Gastroesophageal sphincter (tissue), 4 donors: ENCODE results near the gene APOBEC3C. TPM values are rescaled to one million over a fixed set of nuclear protein-coding genes. Genes with fewer than 3 reads are reported as not detected.
"Not testable (repeated sequence)": the region's sequence is repeated elsewhere in the genome, so short reads cannot be mapped to it uniquely, and the experiment has no call there.

Experiments used
- ATAC-seq: fragments of 150-250 bp; one replicate; pipeline ENCODE4 v1.9.1; 2016; ENCODE audit warnings: mild to moderate bottlenecking, moderate library complexity
- H3K27ac ChIP-seq, 4 donors: fragments of 200-600 bp; sonication (generic) in 3 of 4; 1 replicate in 3 of 4; 2 replicates in 1 of 4; pipeline ENCODE4 v1.5.1; 2016 to 2019
- H3K27me3 ChIP-seq: fragments of 200-600 bp; sonication (generic); one replicate; pipeline ENCODE4 v1.5.1; 2019
- H3K36me3 ChIP-seq, 2 donors: fragments of 200-600 bp; sonication (generic); one replicate each; pipeline ENCODE4 v1.5.1; 2019; ENCODE audit warnings: control low read depth in 1 of 2
- H3K4me1 ChIP-seq, 3 donors: fragments of 200-600 bp; sonication (generic); 1 replicate in 2 of 3; 2 replicates in 1 of 3; pipeline ENCODE4 v1.5.1; 2016 to 2019; ENCODE audit warnings: control low read depth in 2 of 3
- H3K4me3 ChIP-seq, 2 donors: fragments of 200-600 bp; sonication (generic); one replicate each; pipeline ENCODE4 v1.5.1; 2019; ENCODE audit warnings: mild to moderate bottlenecking in 1 of 2, moderate library complexity in 1 of 2
- H3K9me3 ChIP-seq, 3 donors: fragments of 200-600 bp; sonication (generic); one replicate each; pipeline ENCODE4 v1.5.1; 2017 to 2019; ENCODE audit warnings: control low read depth in 2 of 3
- EP300 ChIP-seq: sonication (generic); formaldehyde crosslinking; IDR thresholded peaks from one replicate; pipeline ENCODE4 v1.6.1; 2017; ENCODE audit warnings: antibody characterized with exemption, mild to moderate bottlenecking
- POLR2A ChIP-seq, 2 donors: fragments of 450-650 bp; IDR thresholded peaks; one replicate each; pipeline ENCODE4 v1.6.1; 2017; ENCODE audit warnings: antibody characterized with exemption in 2 of 2, mild to moderate bottlenecking in 2 of 2, moderate library complexity in 1 of 2
- POLR2AphosphoS5 ChIP-seq: sonication (generic); formaldehyde crosslinking; IDR thresholded peaks from one replicate; pipeline ENCODE4 v1.6.1; 2017; ENCODE audit warnings: antibody characterized with exemption
- WGBS, 2 donors: methylation state at CpG; one replicate each; pipeline ENCODE4 v1.1.5; 2018; ENCODE audit warnings: low coverage in 1 of 2; 5-methylcytosine and 5-hydroxymethylcytosine counted together
- total RNA-seq, 4 donors: library from RNA; depleted of rRNA; stranded (reverse); fragments of >200 nt; gene quantifications; one replicate each; pipeline ENCODE4 v1.1.0, GENCODE V29; 2016
- TF ChIP-seq, protein P1 (sequence below), 4 experiments: fragments of 200-600 bp in 2 of 4; fragments of 450-650 bp in 2 of 4; sonication (generic) in 1 of 4; IDR thresholded peaks; one replicate each; pipeline ENCODE4 v1.5.1; 2017 to 2019; ENCODE audit warnings: antibody characterized with exemption in 4 of 4, mild to moderate bottlenecking in 2 of 4, moderate library complexity in 2 of 4

Gene APOBEC3C
- total RNA-seq, 4 donors from 2014 or later = 7.9 to 14.0 (median 11.8) TPM

DNA sequence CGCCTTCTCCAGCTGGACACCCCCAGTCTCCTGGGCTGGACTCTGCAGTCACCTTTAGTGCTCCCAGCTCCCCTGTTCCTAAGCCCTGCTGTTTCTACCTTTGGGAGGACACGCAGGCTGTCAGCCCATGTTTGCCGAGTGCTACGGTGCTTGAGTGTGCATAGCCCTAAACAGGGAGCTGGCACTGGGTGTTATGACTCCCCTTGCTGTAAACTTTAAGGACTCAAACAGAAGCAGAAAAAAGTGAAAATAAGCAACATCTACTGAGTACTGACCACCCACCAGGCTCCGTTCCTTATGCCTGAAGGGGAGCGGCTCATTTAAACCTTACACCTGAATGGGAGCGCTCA lies 39.3 kb upstream of the APOBEC3C start:
- Histone ChIP-seq H3K36me3 (no peaks in the 10 kb centered on the region), H3K9me3 (no peaks in the 10 kb centered on the region), H3K27me3 (no peaks in the 10 kb centered on the region), H3K4me3 (no peak overlapping the region), H3K4me1 (no peaks in the 10 kb centered on the region), H3K27ac (no peak overlapping the region)
- ATAC-seq = no peak
- TF ChIP-seq, protein P1, sequence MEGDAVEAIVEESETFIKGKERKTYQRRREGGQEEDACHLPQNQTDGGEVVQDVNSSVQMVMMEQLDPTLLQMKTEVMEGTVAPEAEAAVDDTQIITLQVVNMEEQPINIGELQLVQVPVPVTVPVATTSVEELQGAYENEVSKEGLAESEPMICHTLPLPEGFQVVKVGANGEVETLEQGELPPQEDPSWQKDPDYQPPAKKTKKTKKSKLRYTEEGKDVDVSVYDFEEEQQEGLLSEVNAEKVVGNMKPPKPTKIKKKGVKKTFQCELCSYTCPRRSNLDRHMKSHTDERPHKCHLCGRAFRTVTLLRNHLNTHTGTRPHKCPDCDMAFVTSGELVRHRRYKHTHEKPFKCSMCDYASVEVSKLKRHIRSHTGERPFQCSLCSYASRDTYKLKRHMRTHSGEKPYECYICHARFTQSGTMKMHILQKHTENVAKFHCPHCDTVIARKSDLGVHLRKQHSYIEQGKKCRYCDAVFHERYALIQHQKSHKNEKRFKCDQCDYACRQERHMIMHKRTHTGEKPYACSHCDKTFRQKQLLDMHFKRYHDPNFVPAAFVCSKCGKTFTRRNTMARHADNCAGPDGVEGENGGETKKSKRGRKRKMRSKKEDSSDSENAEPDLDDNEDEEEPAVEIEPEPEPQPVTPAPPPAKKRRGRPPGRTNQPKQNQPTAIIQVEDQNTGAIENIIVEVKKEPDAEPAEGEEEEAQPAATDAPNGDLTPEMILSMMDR (IDR thresholded peaks at IDR 0.05) = no peak
- 78 to 92% methylated on average over 4 to 5 of the region's 7 CpGs for WGBS, 2 donors

DNA sequence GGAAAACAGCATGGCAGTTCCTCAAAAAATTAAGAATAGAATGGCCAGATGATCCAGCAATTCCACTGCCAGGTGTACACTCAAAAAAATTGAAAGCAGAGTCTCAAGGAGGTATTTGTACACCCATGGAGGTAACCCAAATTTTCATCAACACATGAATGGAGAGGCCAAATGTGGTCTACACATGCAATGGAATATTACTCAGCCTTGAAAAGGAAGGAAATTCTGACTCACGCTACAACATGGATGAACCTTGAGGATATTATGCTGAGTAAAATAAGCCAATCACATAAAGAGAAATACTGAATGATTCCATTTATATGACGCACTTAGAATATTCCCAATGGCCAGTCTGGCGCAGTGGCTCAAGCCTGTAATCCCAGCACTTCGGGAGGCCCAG lies 36.8 kb upstream of the APOBEC3C start:
- 90 to 91% methylated on average over 3 to 4 of the region's 4 CpGs for whole genome bisulfite sequencing, 2 donors
- not testable (repeated sequence) for H3K27ac ChIP-seq, H3K9me3 ChIP-seq, H3K27me3 ChIP-seq, H3K4me3 ChIP-seq, H3K36me3 ChIP-seq, ATAC-seq
- H3K4me1 ChIP-seq = peaks cover 0 to 17% (median 7%) of the 10 kb centered on the region in 3 donors

DNA sequence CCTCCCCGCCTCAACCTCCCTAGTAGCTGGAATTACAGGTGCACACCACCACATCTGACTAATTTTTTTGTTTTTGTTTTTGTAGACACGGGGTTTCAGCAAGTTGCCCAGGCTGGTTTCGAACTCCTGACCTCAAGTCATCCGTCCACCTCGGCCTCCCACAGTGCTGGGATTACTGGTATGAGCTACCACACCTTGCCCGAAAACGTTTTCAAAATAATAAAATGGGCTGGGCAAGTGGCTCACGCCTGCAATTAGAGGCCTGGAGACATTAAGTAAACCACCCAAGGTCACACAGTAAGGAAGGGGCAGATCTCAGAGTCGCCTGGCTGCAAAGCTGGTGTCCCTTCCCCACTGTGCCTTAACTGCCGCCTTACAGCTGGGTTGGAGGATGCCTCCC lies 33.5 kb upstream of the APOBEC3C start:
- not testable (repeated sequence) for H3K36me3 ChIP-seq, H3K9me3 ChIP-seq, H3K27me3 ChIP-seq, ATAC-seq, H3K4me3 ChIP-seq, H3K27ac ChIP-seq
- 58 to 67% methylated on average over 6 to 8 of the region's 10 CpGs for WGBS, 2 donors
- peaks cover 0 to 24% (median 10%) of the 10 kb centered on the region in 3 donors for H3K4me1 ChIP-seq

DNA sequence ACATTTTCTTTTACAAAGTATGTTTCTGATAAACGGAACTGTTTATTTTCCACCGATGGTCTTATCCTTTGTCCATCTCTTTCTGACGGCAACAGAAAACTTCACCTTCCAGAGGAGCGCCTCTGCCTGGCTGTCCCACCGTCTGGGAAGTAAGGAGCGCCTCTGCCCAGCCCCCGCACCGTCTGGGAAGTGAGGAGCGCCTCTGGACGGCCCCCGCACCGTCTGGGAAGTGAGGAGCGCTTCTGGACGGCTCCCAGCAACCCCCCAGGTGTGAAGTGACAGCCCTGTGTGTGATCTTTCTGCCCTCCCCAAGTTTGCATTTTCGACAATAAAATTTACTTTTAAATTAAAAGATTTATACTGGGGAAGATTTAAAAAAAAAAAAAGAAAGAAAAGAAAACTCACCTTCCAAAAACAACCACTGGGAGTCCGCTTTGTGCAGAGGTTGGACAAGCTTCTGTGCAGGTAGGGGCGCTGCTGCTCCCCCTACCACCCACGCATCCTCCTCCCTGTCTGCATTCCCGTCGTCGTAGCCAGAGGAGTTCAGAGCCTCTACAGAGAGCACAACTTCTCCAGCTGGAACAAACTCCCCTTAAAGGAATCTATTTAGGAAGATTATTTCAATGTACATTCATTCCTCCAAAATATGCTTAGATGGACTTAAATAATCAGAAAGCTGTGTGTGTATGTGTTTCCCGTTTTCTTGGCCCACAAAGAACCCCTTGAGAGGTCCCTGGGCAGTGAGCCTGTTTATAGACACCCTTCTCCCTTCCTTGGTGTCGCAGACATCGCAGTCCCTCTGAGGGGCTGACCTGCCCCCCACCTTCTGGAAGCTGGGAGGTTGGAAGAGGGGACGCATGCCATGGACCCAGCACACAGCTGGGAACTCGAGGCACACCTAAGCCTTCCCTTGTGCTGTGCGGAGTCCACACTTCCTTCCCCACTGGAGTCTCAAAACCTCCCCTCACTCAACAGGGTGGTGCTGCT lies 32.8 kb upstream of the APOBEC3C start:
- Histone ChIP-seq H3K4me1 (peaks cover 0 to 24% (median 10%) of the 10 kb centered on the region in 3 donors), H3K4me3 (peak overlapping the region; percentile 35 to 54), H3K36me3 (no peaks in the 10 kb centered on the region), H3K27ac (peak overlapping the region in 2 of 4 donors; percentile 73 to 78), H3K27me3 (no peaks in the 10 kb centered on the region), H3K9me3 (no peaks in the 10 kb centered on the region)
- no peak for TF ChIP-seq POLR2A (IDR thresholded peaks at IDR 0.05)
- TF ChIP-seq, protein P1 (IDR thresholded peaks at IDR 0.05) = no peak
- no peak for TF ChIP-seq EP300
- WGBS, 2 donors = 9 to 11% methylated on average over 9 to 14 of the region's 27 CpGs
- peak; percentile 58 for ATAC-seq

- TF ChIP-seq EP300 (no peak), POLR2AphosphoS5 (peak; percentile 45)
- WGBS, 2 donors = 0% methylated on average over 2 to 6 of the region's 16 CpGs
- H3K27ac ChIP-seq = peak within 1 kb of the TSS in 2 of 4 donors; percentile 73 to 78
- ATAC-seq = peak; percentile 98
- H3K4me1 ChIP-seq = peaks cover 0 to 24% (median 10%) of the 10 kb centered on the region in 3 donors
- H3K27me3 ChIP-seq = no peaks in the 10 kb centered on the region
- H3K9me3 ChIP-seq = no peaks in the 10 kb centered on the region
- peak within 1 kb of the TSS; percentile 35 to 54 for H3K4me3 ChIP-seq
- H3K36me3 ChIP-seq = no peaks in the 10 kb centered on the region
Observed at GRCh38 chr22:38981992-38982927, 31.8 kb upstream of the APOBEC3C start, which contains the start of gene APOBEC3B. APOBEC3B (plus strand) TSS chr22:38982347; CDS start chr22:38982454, 107 bp downstream.

- Histone ChIP-seq H3K4me1 (peaks cover 0 to 24% (median 10%) of the 10 kb centered on the region in 3 donors), H3K27me3 (no peaks in the 10 kb centered on the region), H3K27ac (no peak overlapping the region), H3K36me3 (no peaks in the 10 kb centered on the region), H3K9me3 (no peaks in the 10 kb centered on the region), H3K4me3 (no peak overlapping the region)
- 81 to 86% methylated on average over 1 to 2 of the region's 2 CpGs for WGBS, 2 donors
- no peak for ATAC-seq
- TF ChIP-seq, protein P1 (IDR thresholded peaks at IDR 0.05) = no peak
- TF ChIP-seq POLR2AphosphoS5 (no peak), EP300 (no peak), POLR2A (IDR thresholded peaks at IDR 0.05) (no peak)
Observed at GRCh38 chr22:38984224-38984623, 29.8 kb upstream of the APOBEC3C start.

DNA sequence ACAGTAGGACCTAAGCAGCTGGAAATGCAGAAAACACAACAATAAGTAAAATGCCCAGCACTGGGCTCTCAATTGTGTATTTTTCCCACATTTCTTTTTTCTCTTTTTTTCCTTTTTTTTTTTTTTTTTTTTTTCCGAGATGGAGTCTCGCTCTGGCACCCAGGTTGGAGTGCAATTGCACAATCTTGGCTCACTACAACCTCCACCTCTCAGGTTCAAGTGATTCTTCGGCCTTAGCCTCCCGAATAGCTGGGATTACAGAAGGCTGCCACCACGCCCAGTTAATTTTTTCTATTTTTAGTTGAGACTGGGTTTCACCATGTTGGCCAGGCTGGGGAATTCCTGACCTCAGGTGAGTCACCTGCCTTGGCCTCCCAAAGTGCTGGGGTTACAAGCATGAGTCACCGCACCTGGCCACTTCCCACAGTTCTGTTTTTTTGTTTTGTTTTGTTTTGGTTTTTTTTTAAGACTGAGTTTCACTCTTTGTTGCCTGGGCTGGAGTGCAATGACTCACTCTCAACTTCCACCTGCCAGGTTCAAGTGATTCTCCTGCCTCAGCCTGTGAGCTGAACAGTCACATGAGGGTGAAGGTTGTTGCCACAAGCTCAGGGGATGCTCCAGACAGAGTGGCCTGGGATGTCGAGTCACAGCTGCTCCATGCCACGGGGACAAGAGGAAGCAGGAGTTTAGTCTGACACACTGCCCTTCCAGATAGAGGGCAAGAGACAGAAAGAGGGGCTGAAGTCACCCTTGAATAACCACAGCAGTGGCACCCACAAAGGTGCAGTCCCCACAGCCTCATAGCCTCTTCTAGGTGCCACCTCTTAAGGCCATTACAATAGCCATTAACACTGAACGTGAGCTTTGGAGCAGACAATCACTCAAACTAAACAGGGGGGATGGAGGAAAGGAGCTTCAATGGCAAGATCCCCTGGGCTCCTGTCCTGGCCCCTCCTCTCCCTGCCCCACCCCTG lies 29.0 kb upstream of the APOBEC3C start:
- not testable (repeated sequence) for H3K9me3 ChIP-seq, H3K36me3 ChIP-seq, H3K4me3 ChIP-seq, H3K27me3 ChIP-seq, ATAC-seq, H3K27ac ChIP-seq
- H3K4me1 ChIP-seq = peaks cover 0 to 24% (median 10%) of the 10 kb centered on the region in 3 donors
- WGBS, 2 donors = 57 to 70% methylated on average over 5 to 7 of the region's 9 CpGs
